ENCODE data around the gene GRK4. TPM values are rescaled to one million over a fixed set of nuclear protein-coding genes. Genes with fewer than 3 reads are reported as not detected.
"Not testable (repeated sequence)": the region's sequence is repeated elsewhere in the genome, so short reads cannot be mapped to it uniquely, and the experiment has no call there.

The GRK4 gene
- total RNA-seq, 1 donor from 2014 or later = 9.2 TPM

DNA sequence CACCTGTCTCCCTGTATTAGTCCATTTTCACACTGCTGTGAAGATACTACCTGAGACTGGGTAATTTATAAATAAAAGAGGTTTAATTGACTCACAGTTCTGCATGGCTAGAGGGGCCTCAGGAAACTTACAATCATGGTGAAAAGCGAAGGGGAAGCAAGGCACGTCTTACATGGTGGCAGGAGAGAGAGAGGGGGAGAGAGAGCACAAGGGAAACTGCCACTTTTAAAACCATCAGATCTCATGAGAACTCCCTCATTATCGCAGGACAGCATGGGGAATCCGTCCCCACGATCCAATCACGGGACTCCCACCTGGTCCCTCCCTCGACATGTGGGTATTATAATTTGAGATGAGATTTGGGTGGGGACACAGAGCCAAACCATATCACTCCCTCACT lies 20.3 kb downstream of the GRK4 start:
- DNase-seq; ATAC-seq; intact Hi-C loops (cut with micrococcal nuclease): not testable (repeated sequence)

DNA sequence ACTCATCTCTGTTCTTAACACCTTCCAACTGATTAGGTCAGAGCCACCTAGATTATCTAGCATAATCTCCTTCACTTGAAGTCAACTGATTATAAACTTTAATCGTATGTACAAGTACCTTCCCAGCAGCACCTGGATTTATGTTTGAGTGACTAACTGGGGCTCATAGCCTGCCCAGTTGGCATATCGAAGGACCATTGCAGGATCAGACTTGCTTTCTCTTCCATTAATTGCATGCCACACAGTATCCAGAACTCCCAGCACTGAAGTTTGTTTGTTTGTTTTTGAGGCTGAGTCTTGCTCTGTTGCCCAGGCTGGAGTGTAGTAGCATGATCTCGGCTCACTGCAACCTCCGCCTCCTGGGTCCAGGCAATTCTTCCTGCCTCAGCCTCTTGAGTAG lies 27.9 kb downstream of the GRK4 start:
- intact Hi-C loops (cut with micrococcal nuclease) = no loop called here
- ATAC-seq (no peak), DNase-seq (no peak)

DNA sequence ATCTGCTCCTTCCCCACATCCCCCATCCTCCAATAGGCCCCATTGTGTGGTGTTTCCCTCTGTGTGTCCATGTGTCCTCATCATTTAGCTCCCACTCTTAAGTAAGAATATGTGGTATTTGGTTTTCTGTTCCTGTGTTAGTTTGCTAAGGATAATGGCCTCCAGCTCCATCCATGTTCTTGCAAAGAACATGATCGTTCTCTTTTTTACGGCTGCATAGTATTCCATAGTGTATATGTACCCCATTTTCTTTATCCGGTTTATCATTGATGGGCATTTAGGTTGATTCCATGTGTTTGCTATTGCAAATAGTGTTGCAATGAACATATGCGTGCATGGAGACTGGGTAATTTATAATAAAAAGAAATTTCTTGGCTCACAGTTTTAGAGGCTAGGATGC lies 31.5 kb downstream of the GRK4 start:
- ATAC-seq = no peak
- DNase-seq = no peak
- intact Hi-C loops (cut with micrococcal nuclease) = no loop called here

GRCh38 chr4:2995546-2996265 lies 32.3 kb downstream of the GRK4 start:
- ATAC-seq = no peak
- intact Hi-C loops (cut with micrococcal nuclease) = no loop called here
- DNase-seq = no peak

DNA sequence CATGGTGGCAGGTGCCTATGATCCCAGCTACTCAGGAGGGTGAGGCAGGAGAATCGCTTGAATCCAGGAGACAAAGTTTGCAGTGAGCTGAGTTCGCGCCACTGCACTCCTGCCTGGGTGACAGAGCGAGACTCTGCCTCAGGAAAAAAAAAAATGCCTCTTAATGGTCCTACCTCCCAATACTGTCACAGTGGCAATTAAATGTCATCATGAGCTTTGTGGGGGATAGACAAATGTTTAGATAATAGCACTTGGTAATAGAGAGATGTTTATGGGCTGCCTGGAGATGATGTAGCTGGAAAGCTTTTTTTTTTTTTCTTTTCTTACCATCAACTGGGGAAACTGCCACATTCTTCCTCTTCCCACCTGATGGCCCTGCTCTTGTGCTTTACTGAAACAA lies 33.0 kb downstream of the GRK4 start:
- intact Hi-C loops (cut with micrococcal nuclease) = no loop called here
- no peak for ATAC-seq
- DNase-seq = no peak

DNA sequence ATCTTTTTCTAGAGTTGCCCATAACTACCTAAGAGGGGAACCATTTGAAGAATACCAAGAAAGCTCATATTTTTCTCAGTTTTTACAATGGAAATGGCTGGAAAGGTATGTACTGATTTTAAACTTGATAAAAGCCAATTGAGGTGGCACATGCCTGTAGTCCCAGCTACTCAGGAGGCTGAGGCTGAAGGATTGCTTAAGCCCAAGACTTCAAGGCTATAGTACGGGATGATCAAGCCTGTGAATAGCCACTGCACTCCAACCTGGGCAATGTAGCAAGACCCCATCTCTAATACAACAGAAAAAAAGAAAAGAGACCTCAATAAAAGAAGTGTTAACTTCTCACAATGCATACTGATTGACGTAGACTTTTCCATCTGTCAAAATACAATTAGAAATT lies 44.4 kb downstream of the GRK4 start:
- ATAC-seq = no peak
- intact Hi-C loops (cut with micrococcal nuclease) = no loop called here
- DNase-seq = no peak

GRCh38 chr4:3009422-3009821 lies 46.1 kb downstream of the GRK4 start:
- ATAC-seq = no peak

DNA sequence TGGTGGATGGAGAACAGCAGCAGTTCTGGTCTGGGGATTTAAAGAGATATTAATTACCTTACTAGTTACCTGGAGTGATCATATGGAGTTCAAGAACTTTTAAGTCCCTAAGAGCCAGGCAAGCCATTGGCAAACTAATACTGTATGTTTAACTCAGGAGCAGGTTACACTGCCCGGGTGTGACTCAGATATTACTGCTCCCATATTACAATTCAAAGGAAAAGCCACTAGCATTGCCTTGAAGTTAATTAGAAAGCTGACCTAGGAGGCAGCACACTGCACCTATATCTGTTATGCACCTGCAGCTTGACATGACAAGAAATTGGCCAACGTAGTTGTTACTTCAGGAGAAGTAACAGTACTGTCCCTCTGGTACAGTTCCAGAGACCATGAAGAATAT lies 47.2 kb downstream of the GRK4 start:
- intact Hi-C loops (cut with micrococcal nuclease) = no loop called here
- ATAC-seq = no peak
- no peak for DNase-seq

More at GRCh38 chr4:3009422-3009821, 46.1 kb downstream of the GRK4 start:
- no peak for DNase-seq
- intact Hi-C loops (cut with micrococcal nuclease) = no loop called here

- ATAC-seq = no peak
These were observed 47.6 kb downstream of the GRK4 start for GRCh38 chr4:3010998-3011397.

GRCh38 chr4:3011456-3012220 lies 48.3 kb downstream of the GRK4 start:
- intact Hi-C loops (cut with micrococcal nuclease) = no loop called here
- DNase-seq (no peak), ATAC-seq (no peak)

More at GRCh38 chr4:3010998-3011397, 47.6 kb downstream of the GRK4 start:
- DNase-seq = no peak
- intact Hi-C loops (cut with micrococcal nuclease) = no loop called here

DNA sequence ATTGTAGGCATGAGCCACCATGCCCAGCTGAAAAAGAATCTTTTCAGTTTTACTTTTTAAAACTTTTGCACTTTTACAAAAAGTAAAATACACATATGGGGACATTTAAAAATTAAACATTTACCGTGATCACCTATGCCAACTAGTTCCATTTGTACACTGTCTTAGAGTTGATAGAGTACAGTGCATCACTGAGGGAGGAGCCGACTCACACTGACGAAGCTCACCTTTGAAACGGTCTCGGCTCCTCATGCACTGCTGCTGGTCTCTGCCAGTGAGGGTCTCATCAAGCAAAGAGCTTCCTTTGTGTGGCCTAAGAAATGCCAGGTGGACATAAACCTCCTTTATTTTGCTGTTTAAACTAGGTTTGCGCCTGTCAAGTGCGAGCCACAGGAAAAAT lies 50.0 kb downstream of the GRK4 start:
- DNase-seq = no peak
- intact Hi-C loops (cut with micrococcal nuclease) = no loop called here
- ATAC-seq = no peak

DNA sequence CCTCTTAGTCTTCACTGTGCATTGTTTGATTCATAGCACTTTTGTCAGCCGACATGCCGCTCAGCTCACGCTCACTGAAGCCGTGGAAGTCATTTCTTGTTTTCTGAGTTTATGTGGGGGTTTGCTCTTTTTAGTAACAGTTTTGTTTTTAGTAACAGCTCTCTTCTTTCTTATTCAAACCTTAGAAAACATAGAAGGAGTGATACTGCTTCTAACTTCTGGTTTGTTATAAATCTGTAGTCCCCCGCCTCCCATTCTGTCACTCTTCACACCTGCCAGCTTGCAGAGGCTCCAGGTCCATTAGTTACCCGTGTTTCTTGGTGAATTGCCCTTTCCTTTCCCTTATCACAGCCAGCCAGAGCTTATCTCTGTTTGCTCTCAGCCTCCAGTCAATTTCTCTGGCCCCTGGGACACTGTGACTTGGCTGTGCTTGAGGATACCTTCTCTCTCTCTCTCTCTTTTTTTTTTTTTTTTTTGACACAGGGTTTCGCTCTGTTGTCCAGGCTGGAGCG lies 50.5 kb downstream of the GRK4 start:
- ATAC-seq (peak; percentile 80), DNase-seq (no peak)
- intact Hi-C loops (cut with micrococcal nuclease) = no loop called here

GRCh38 chr4:3016961-3017360 lies 53.6 kb downstream of the GRK4 start:
- no peak for DNase-seq
- no peak for ATAC-seq
- intact Hi-C loops (cut with micrococcal nuclease) = no loop called here

DNA sequence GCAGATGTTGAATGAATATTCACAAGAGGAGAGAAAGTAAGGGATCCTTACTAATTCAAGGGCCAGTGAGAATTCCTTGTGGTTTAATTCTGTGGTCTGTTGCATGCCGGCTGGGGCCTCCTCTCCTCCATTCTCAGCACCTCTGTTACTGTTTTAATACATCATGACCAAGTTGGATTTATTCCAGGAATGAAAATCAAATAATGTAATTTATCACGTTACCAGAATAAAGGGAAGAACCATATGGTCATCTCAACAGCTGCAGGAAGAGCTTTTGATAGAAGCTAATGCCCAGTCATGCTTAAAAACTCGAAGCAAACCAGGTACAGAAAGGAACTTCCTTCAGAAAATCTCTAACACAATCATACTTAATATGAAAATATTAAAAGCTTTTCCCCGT lies 54.1 kb downstream of the GRK4 start:
- DNase-seq = no peak
- ATAC-seq = no peak
- intact Hi-C loops (cut with micrococcal nuclease) = no loop called here

DNA sequence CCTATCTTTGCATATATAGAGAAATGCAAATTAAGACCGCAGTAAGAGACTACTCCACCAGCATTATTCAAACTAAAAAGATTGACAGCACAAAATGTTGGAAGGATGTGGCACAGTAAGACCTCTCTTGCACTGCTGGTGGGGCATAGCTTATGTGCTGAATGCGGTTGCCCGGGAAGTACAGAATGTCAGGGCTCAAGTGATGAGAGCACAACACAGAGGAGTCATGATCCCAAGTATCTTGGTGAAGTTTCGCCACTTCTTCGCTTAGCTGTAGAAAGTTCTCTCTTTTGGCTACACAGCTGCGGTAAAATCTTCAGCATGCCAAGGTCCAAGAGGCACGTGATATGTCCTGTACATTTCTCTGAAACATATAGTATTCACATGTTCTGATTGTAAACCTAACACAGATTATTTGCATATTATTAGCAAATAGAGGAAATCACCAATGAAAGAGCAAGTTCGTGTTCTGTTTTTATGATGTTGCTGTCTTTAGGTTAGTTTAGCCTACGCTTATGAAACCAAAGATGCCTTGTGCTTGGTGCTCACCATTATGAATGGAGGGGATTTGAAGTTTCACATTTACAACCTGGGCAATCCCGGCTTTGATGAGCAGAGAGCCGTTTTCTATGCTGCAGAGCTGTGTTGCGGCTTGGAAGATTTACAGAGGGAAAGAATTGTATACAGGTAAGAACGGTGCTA lies 55.9 kb downstream of the GRK4 start:
- no peak for ATAC-seq
- intact Hi-C loops (cut with micrococcal nuclease) = no loop called here
- no peak for DNase-seq

- ATAC-seq (no peak), DNase-seq (no peak)
- intact Hi-C loops (cut with micrococcal nuclease) = no loop called here
These were observed 57.8 kb downstream of the GRK4 start for GRCh38 chr4:3021127-3021526.

GRCh38 chr4:3021627-3022026 lies 58.3 kb downstream of the GRK4 start:
- intact Hi-C loops (cut with micrococcal nuclease) = no loop called here
- ATAC-seq = no peak
- no peak for DNase-seq

DNA sequence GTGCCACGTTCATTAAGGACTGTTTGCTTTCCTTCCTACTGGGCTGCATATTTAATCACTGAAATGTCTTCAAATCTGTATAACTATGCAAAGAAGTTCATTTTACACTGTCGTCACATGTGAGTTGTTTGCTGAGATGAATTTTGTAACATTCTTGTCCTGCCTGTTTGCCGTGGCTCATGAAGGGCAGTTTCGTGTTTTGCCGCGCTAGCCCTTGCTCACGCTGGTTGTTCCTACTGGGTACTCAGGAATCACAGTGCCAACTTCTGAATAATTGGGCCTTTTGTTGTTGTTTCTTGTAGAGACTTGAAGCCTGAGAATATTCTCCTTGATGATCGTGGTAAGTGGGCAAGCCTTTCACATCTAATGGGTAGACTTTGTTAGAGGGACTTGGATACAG lies 58.7 kb downstream of the GRK4 start:
- intact Hi-C loops (cut with micrococcal nuclease) = no loop called here
- no peak for ATAC-seq
- no peak for DNase-seq

- no peak for DNase-seq
- ATAC-seq = no peak
- intact Hi-C loops (cut with micrococcal nuclease) = no loop called here
These were observed 59.3 kb downstream of the GRK4 start for GRCh38 chr4:3022651-3023050.

GRCh38 chr4:3025881-3026280 lies 62.5 kb downstream of the GRK4 start:
- intact Hi-C loops (cut with micrococcal nuclease) = no loop called here
- no peak for DNase-seq
- no peak for ATAC-seq

Measured in left ventricle myocardium superior (tissue), 1 donor.